Measurements from ENCODE around the gene SIN3A. TPM values are rescaled to one million over a fixed set of nuclear protein-coding genes. Genes with fewer than 3 reads are reported as not detected.

SIN3A gene
- total and polyA plus RNA-seq, 2 experiments from 2014 or later = 19.2 to 41.1 TPM

- Histone ChIP-seq H3K36me3 (peaks cover 17% of the 10 kb centered on the region), H3K27me3 (no peaks in the 10 kb centered on the region), H3K4me3 (no peak overlapping the region), H3K27ac (no peak overlapping the region), H3K4me1 (ENCODE audit: low read depth) (no peaks in the 10 kb centered on the region), H3K9me3 (ENCODE audit: low read depth) (no peaks in the 10 kb centered on the region)
- DNase-seq (ENCODE audit: low read depth in 1 of 2, low spot score in 1 of 2) = no peak
- TF ChIP-seq CTCF (IDR thresholded peaks at IDR 0.05; ENCODE audit: low read depth, low read length) = no peak
Observed at GRCh38 chr15:75360856-75361255, 90.6 kb downstream of the SIN3A start.

GRCh38 chr15:75360391-75360790 lies 91.1 kb downstream of the SIN3A start:
- H3K9me3 ChIP-seq (ENCODE audit: low read depth) = no peaks in the 10 kb centered on the region
- DNase-seq (ENCODE audit: low read depth in 1 of 2, low spot score in 1 of 2) = no peak
- H3K4me1 ChIP-seq (ENCODE audit: low read depth) = no peaks in the 10 kb centered on the region
- H3K27ac ChIP-seq = no peak overlapping the region
- no peaks in the 10 kb centered on the region for H3K27me3 ChIP-seq
- peaks cover 16% of the 10 kb centered on the region for H3K36me3 ChIP-seq
- H3K4me3 ChIP-seq = no peak overlapping the region
- TF ChIP-seq CTCF (IDR thresholded peaks at IDR 0.05; ENCODE audit: low read depth, low read length) = no peak

- Histone ChIP-seq H3K4me3 (no peak overlapping the region), H3K9me3 (ENCODE audit: low read depth) (no peaks in the 10 kb centered on the region), H3K27me3 (no peaks in the 10 kb centered on the region), H3K4me1 (ENCODE audit: low read depth) (no peaks in the 10 kb centered on the region), H3K27ac (no peak overlapping the region), H3K36me3 (peaks cover 9% of the 10 kb centered on the region)
- TF ChIP-seq CTCF (IDR thresholded peaks at IDR 0.05; ENCODE audit: low read depth, low read length) = no peak
- no peak for DNase-seq (ENCODE audit: low read depth in 1 of 2, low spot score in 1 of 2)
Observed at GRCh38 chr15:75359537-75360250, 91.8 kb downstream of the SIN3A start.

GRCh38 chr15:75358771-75359536 lies 92.5 kb downstream of the SIN3A start:
- Histone ChIP-seq H3K4me1 (ENCODE audit: low read depth) (no peaks in the 10 kb centered on the region), H3K36me3 (peaks cover 7% of the 10 kb centered on the region), H3K4me3 (no peak overlapping the region), H3K9me3 (ENCODE audit: low read depth) (no peaks in the 10 kb centered on the region), H3K27me3 (no peaks in the 10 kb centered on the region), H3K27ac (no peak overlapping the region)
- no peak for TF ChIP-seq CTCF (IDR thresholded peaks at IDR 0.05; ENCODE audit: low read depth, low read length)
- no peak for DNase-seq (ENCODE audit: low read depth in 1 of 2, low spot score in 1 of 2)

GRCh38 chr15:75357976-75358673 lies 93.4 kb downstream of the SIN3A start:
- Histone ChIP-seq H3K36me3 (peaks cover 7% of the 10 kb centered on the region), H3K4me1 (ENCODE audit: low read depth) (no peaks in the 10 kb centered on the region), H3K27me3 (no peaks in the 10 kb centered on the region), H3K27ac (no peak overlapping the region), H3K9me3 (ENCODE audit: low read depth) (no peaks in the 10 kb centered on the region), H3K4me3 (no peak overlapping the region)
- no peak for DNase-seq (ENCODE audit: low read depth in 1 of 2, low spot score in 1 of 2)
- TF ChIP-seq CTCF (IDR thresholded peaks at IDR 0.05; ENCODE audit: low read depth, low read length) = no peak
